HG03135 (cell line): ENCODE measurements around the gene HLA-DQB1.
A peak's percentile ranks its signal among the peaks of the same experiment; 100 is the strongest.

Source experiments
- ATAC-seq: cut with Tn5 transposase; IDR thresholded peaks from one replicate; pipeline ENCODE4 v1.9.1; 2021; ENCODE audit warnings: mild to moderate bottlenecking, moderate library complexity; ENCODE audit not compliant: unreplicated experiment

Gene HLA-DQB1

GRCh38 chr6:32627831-32628230 is 38.6 kb downstream of the HLA-DQB1 start:
- no peak for ATAC-seq

GRCh38 chr6:32627249-32627648 is 39.2 kb downstream of the HLA-DQB1 start:
- ATAC-seq, result no peak

- no peak for ATAC-seq
Observed at GRCh38 chr6:32625137-32625536, 41.3 kb downstream of the HLA-DQB1 start.

GRCh38 chr6:32624565-32624964 is 41.9 kb downstream of the HLA-DQB1 start:
- no peak for ATAC-seq

GRCh38 chr6:32623693-32624092 is 42.8 kb downstream of the HLA-DQB1 start:
- ATAC-seq, result no peak

- ATAC-seq, result peak; percentile 73
Observed at GRCh38 chr6:32622545-32623401, 43.7 kb downstream of the HLA-DQB1 start.

- ATAC-seq, result no peak
Observed at GRCh38 chr6:32621372-32621771, 45.1 kb downstream of the HLA-DQB1 start.

GRCh38 chr6:32617751-32618150 is 48.7 kb downstream of the HLA-DQB1 start:
- ATAC-seq, result no peak

- no peak for ATAC-seq
Observed at GRCh38 chr6:32615885-32616532, 50.4 kb downstream of the HLA-DQB1 start.

GRCh38 chr6:32614366-32615081 is 51.9 kb downstream of the HLA-DQB1 start:
- no peak for ATAC-seq

- ATAC-seq, result no peak
Observed at GRCh38 chr6:32613475-32613874, 53.0 kb downstream of the HLA-DQB1 start.

GRCh38 chr6:32610682-32611296 is 55.7 kb downstream of the HLA-DQB1 start:
- ATAC-seq, result no peak

- ATAC-seq, result peak; percentile 77
Observed at GRCh38 chr6:32609731-32610640, 56.5 kb downstream of the HLA-DQB1 start.
